GM12878 (cell line): ENCODE results near the gene EYA2. TPM values are rescaled to one million over a fixed set of nuclear protein-coding genes. Genes with fewer than 3 reads are reported as not detected.

ENCODE experiments used
- ATAC-seq: fragments of 200-7000 bp; cut with Tn5 transposase; 3 replicates; pipeline ENCODE4 v1.9.1; 2020; ENCODE audit warnings: mild to moderate bottlenecking, moderate library complexity
- BruUV-seq: library from RNA; stranded (reverse); fragments of 400-500 nt; replicated peaks from 2 replicates; lab custom pipeline; 2021; lab: Mats Ljungman, UMichigan
- CTCF ChIA-PET: fragments of 300-600 bp; sonication (Branson Sonifier 250); formaldehyde crosslinking; extraction: SDS; loops from one replicate; lab custom pipeline; 2021; ENCODE audit warnings: inconsistent platforms; lab: Yijun Ruan, JAX
- POLR2A ChIA-PET: fragments of 350-600 bp; formaldehyde crosslinking; extraction: SDS; loops from one replicate; lab custom pipeline; 2021; ENCODE audit warnings: inconsistent platforms; lab: Charles Lee
- RAD21 ChIA-PET: fragments of 300-600 bp; sonication (Branson Sonifier 250); formaldehyde crosslinking; loops from one replicate; lab custom pipeline; 2023; ENCODE audit warnings: antibody characterized with exemption; ENCODE audit not compliant: unreplicated experiment; lab: Charles Lee
- SMC1A ChIA-PET: fragments of 300-600 bp; sonication (Branson Sonifier 250); formaldehyde crosslinking; loops from one replicate; lab custom pipeline; 2023; ENCODE audit not compliant: unreplicated experiment, uncharacterized antibody; lab: Charles Lee
- DNase-seq: peaks from one replicate; pipeline ENCODE4 v3.0.0-alpha.2; 2011; ENCODE audit warnings: low read depth, low spot score
- FAIRE-seq: peaks from 3 replicates; lab custom pipeline; 2011; peaks lifted over from hg19 to GRCh38; lab: Jason Lieb, UNC
- H2AFZ ChIP-seq: 2 replicates; pipeline ENCODE4 v1.6.0; 2011; ENCODE audit warnings: low read depth, low read length, control low read depth; ENCODE audit not compliant: control insufficient read depth
- H3K27ac ChIP-seq: 2 replicates; pipeline ENCODE4 v1.5.1; 2011; ENCODE audit warnings: control low read depth; ENCODE audit not compliant: control insufficient read depth, insufficient read depth
- H3K27me3 ChIP-seq, 2 experiments: replicated peaks in 1 of 2; 2 replicates each; pipeline versions ENCODE4 v1.6.0 to v1.6.1; 2011; ENCODE audit warnings: low read length in 1 of 2; ENCODE audit not compliant: control insufficient read depth in 2 of 2, insufficient read depth in 2 of 2
- H3K36me3 ChIP-seq, 2 experiments: 2 replicates each; pipeline ENCODE4 v1.5.1; 2011; ENCODE audit warnings: low read length in 1 of 2; ENCODE audit not compliant: control insufficient read depth in 2 of 2, insufficient read depth in 2 of 2
- H3K4me1 ChIP-seq: 2 replicates; pipeline ENCODE4 v1.6.1; 2011; ENCODE audit warnings: mild to moderate bottlenecking, low read length, moderate library complexity, mixed read lengths; ENCODE audit not compliant: control insufficient read depth, insufficient read depth
- H3K4me2 ChIP-seq: 2 replicates; pipeline ENCODE4 v1.6.0; 2011; ENCODE audit warnings: control low read depth; ENCODE audit not compliant: control insufficient read depth, insufficient read depth
- H3K4me3 ChIP-seq: fragments of 200-600 bp; sonication (generic); 2 replicates; pipeline ENCODE4 v1.5.1; 2016
- H3K79me2 ChIP-seq: 2 replicates; pipeline ENCODE4 v1.6.0; 2011; ENCODE audit warnings: low read length; ENCODE audit not compliant: control insufficient read depth, insufficient read depth
- H3K9ac ChIP-seq: 2 replicates; pipeline ENCODE4 v1.8.0; 2011; ENCODE audit warnings: low read length, control low read depth, mixed read lengths; ENCODE audit not compliant: control insufficient read depth, insufficient read depth
- H3K9me3 ChIP-seq: replicated peaks from 3 replicates; pipeline ENCODE4 v1.5.1; 2011; ENCODE audit warnings: mild to moderate bottlenecking, low read length; ENCODE audit not compliant: control insufficient read depth, insufficient read depth
- H4K20me1 ChIP-seq: 2 replicates; pipeline ENCODE4 v1.6.0; 2011; ENCODE audit not compliant: control insufficient read depth, insufficient read depth
- ATF7 ChIP-seq: fragments of 450-650 bp; IDR thresholded peaks from 2 replicates; pipeline ENCODE4 v1.6.1; 2016; ENCODE audit warnings: low read depth, mild to moderate bottlenecking
- BCL11A ChIP-seq: IDR thresholded peaks from 2 replicates; pipeline ENCODE4 v1.6.1; 2011; ENCODE audit warnings: low read depth, low read length
- CHD4 ChIP-seq: fragments of 200-600 bp; sonication (generic); IDR thresholded peaks from 2 replicates; pipeline ENCODE4 v1.6.1; 2016; ENCODE audit warnings: mild to moderate bottlenecking
- CREM ChIP-seq: IDR thresholded peaks from 2 replicates; pipeline ENCODE4 v1.6.1; 2014; ENCODE audit warnings: antibody characterized with exemption, low read depth
- EP300 ChIP-seq, 2 experiments: fragments of 150-350 bp in 1 of 2; IDR thresholded peaks; 2 replicates each; pipeline ENCODE4 v1.6.1; 2011 to 2012; ENCODE audit warnings: low read depth in 2 of 2, low read length in 2 of 2, borderline replicate concordance in 1 of 2, improper control_type of control experiment in 1 of 2, inconsistent platforms in 1 of 2; ENCODE audit not compliant: control insufficient read depth in 1 of 2
- HCFC1 ChIP-seq: fragments of 150-350 bp; IDR thresholded peaks from 2 replicates; pipeline ENCODE4 v1.6.1; 2014; ENCODE audit warnings: low read length
- LARP7 ChIP-seq: fragments of 450-650 bp; IDR thresholded peaks from 2 replicates; pipeline ENCODE4 v1.6.1; 2017; ENCODE audit warnings: mild to moderate bottlenecking
- MEF2B ChIP-seq: fragments of 450-650 bp; IDR thresholded peaks from 2 replicates; pipeline ENCODE4 v1.6.1; 2018; ENCODE audit warnings: mild to moderate bottlenecking, moderate library complexity; ENCODE audit not compliant: partially characterized antibody, poor library complexity, severe bottlenecking
- NR2C2 ChIP-seq: IDR thresholded peaks from 2 replicates; pipeline ENCODE4 v1.6.1; 2011; ENCODE audit warnings: borderline replicate concordance, low read depth; ENCODE audit not compliant: control insufficient read depth, insufficient read length
- POLR2A ChIP-seq: IDR thresholded peaks from 2 replicates; pipeline ENCODE4 v1.6.1; 2011; ENCODE audit warnings: low read depth, mild to moderate bottlenecking, low read length
- POLR2AphosphoS5 ChIP-seq: IDR thresholded peaks from 2 replicates; pipeline ENCODE4 v1.6.1; 2011; ENCODE audit warnings: mild to moderate bottlenecking, low read length, inconsistent platforms
- PRDM15 ChIP-seq: fragments of 450-650 bp; formaldehyde crosslinking; IDR thresholded peaks from 2 replicates; pipeline ENCODE4 v1.4.0; 2020; ENCODE audit warnings: mild to moderate bottlenecking, moderate library complexity
- TCF3 ChIP-seq: IDR thresholded peaks from 2 replicates; pipeline ENCODE4 v1.6.1; 2012; ENCODE audit warnings: low read depth, mild to moderate bottlenecking, low read length, borderline replicate concordance; ENCODE audit not compliant: insufficient read depth
- ZNF207 ChIP-seq: fragments of 450-650 bp; IDR thresholded peaks from 2 replicates; pipeline ENCODE4 v1.6.1; 2014; ENCODE audit warnings: antibody characterized with exemption, mild to moderate bottlenecking, borderline replicate concordance
- ZNF24 ChIP-seq: fragments of 450-650 bp; IDR thresholded peaks from 2 replicates; pipeline ENCODE4 v1.6.1; 2017; ENCODE audit warnings: antibody characterized with exemption, mild to moderate bottlenecking
- WGBS: methylation state at CpG from one replicate; pipeline ENCODE4 v1.1.6; 2016; ENCODE audit warnings: low lambda C conversion rate; ENCODE audit not compliant: insufficient replicate concordance, insufficient coverage; ENCODE audit errors: missing lambda C conversion rate; 5-methylcytosine and 5-hydroxymethylcytosine counted together
- in situ Hi-C: fragments of 300-500 bp; cut with MboI; formaldehyde crosslinking; loops from 9 replicates; pipeline ENCODE4 v1.14.3; 2018; ENCODE audit warnings: mixed read lengths
- intact Hi-C: fragments of 100-400 bp; cut with micrococcal nuclease; formaldehyde crosslinking; loops from one replicate; pipeline ENCODE4 v1.14.2; 2022; ENCODE audit not compliant: unreplicated experiment
- polyA plus RNA-seq, 11 experiments: library from polyadenylated mRNA; depleted of rRNA in 4 of 11; unstranded in 6 of 11; stranded (reverse) in 5 of 11; fragments of >200 nt; fragmentation: Nextera tagmentation in 4 of 11; fragmentation: Illumina TruSeq in 1 of 11; extraction: Ambion mirVana in 4 of 11; extraction: Trizol in 1 of 11; gene quantifications; 1 replicate in 1 of 11; 2 replicates in 10 of 11; pipeline versions ENCODE4 v1.2.1 to v1.2.3, GENCODE V29; 2011 to 2016; ENCODE audit warnings: inconsistent platforms in 2 of 11, missing spikeins in 2 of 11, low read depth in 1 of 11
- total RNA-seq, 4 experiments: library from RNA; depleted of rRNA in 3 of 4; stranded (reverse); fragments of >200 nt in 3 of 4; fragmentation: Illumina TruSeq in 1 of 4; extraction: Trizol in 1 of 4; gene quantifications; 2 replicates each; pipeline versions ENCODE4 v1.2.1 to v1.2.3, GENCODE V29; 2013 to 2021

Gene EYA2
- total and polyA plus RNA-seq, 10 of the 15 experiments (the other 5 are each of a cell fraction or from before 2014, with no cell fraction given) = 0.20 TPM; not detected in 9

- no peaks in the 10 kb centered on the region; the same call in 1 of the 3 replicates for H3K9me3 ChIP-seq
- CTCF ChIA-PET = interaction anchor here (1.6 kb wide), 1 partner anchor 10 kb away, joined by 5 read pairs; no protein-coding TSS in a partner anchor
- no peaks in the 10 kb centered on the region; the same call in 1 of the 2 replicates for H3K4me1 ChIP-seq
- DNase-seq = no peak
- TF ChIP-seq LARP7 = no peak
- TF ChIP-seq CHD4 = no peak
- TF ChIP-seq EP300 (IDR thresholded peaks at IDR 0.05; ENCODE audit: borderline replicate concordance in 1 of 2, control insufficient read depth in 1 of 2, low read depth in 2 of 2, low read length in 2 of 2) = no peak
- no peak for TF ChIP-seq POLR2A
- no peak for TF ChIP-seq ATF7
- TF ChIP-seq HCFC1 = no peak
- TF ChIP-seq NR2C2 = no peak
- TF ChIP-seq BCL11A = no peak
- no peak for TF ChIP-seq ZNF207
- TF ChIP-seq MEF2B = no peak
- TF ChIP-seq PRDM15 (CRISPR knock-in tag) = no peak
- no peak for TF ChIP-seq POLR2AphosphoS5
- no peak for TF ChIP-seq ZNF24
- no peak for TF ChIP-seq TCF3
- no peak for TF ChIP-seq CREM
- no peaks in the 10 kb centered on the region for H3K79me2 ChIP-seq
- no peaks in the 10 kb centered on the region for H4K20me1 ChIP-seq
- ATAC-seq = no peak
- SMC1A ChIA-PET = no interaction called here
- intact Hi-C loops = loop anchor here (10.0 kb wide), 1 partner anchor 55 kb away; no protein-coding TSS in a partner anchor
- no peak overlapping the region for H2AFZ ChIP-seq
- in situ Hi-C loops = no loop called here
- no peaks in the 10 kb centered on the region; a peak in 2 of 4 replicates for H3K27me3 ChIP-seq
- no TSS peak for BruUV-seq
- FAIRE-seq = no peak
- H3K27ac ChIP-seq = no peak overlapping the region
- WGBS = 51% methylated on average over 3 of the region's 3 CpGs
- H3K4me2 ChIP-seq = no peak overlapping the region
- no peak overlapping the region for H3K4me3 ChIP-seq
- H3K36me3 ChIP-seq = no peaks in the 10 kb centered on the region
- no peak overlapping the region for H3K9ac ChIP-seq
- POLR2A ChIA-PET = no interaction called here
- RAD21 ChIA-PET = no interaction called here
Measured at GRCh38 chr20:47029845-47030244, 135.2 kb downstream of the EYA2 start.
